IMR-90 (cell line): ENCODE results near the gene VWA8. TPM values are rescaled to one million over a fixed set of nuclear protein-coding genes. Genes with fewer than 3 reads are reported as not detected.
A peak's percentile ranks its signal among the peaks of the same experiment; 100 is the strongest.

Experiments
- MAZ ChIP-seq: IDR thresholded peaks from 2 replicates; pipeline ENCODE4 v1.6.1; 2012; ENCODE audit warnings: low read depth, mild to moderate bottlenecking, low read length, improper control_type of control experiment, moderate library complexity, borderline replicate concordance
- RAD21 ChIP-seq: IDR thresholded peaks from 2 replicates; pipeline ENCODE4 v1.6.1; 2012; ENCODE audit warnings: low read length, improper control_type of control experiment
- polyA plus RNA-seq, 3 experiments: library from polyadenylated mRNA; depleted of rRNA; stranded (reverse); fragments of >200 nt; gene quantifications; 2 replicates each; pipeline ENCODE4 v1.2.3, GENCODE V29; 2012; ENCODE audit warnings: low replicate concordance in 1 of 3
- total RNA-seq: library from RNA; depleted of rRNA; stranded (reverse); fragments of >200 nt; gene quantifications from 2 replicates; pipeline ENCODE4 v1.2.3, GENCODE V29; 2012
- TF ChIP-seq, protein P1 (sequence below): conservative IDR thresholded peaks from 2 replicates; pipeline ENCODE4 v1.5.1; 2012; ENCODE audit warnings: mild to moderate bottlenecking, low read depth, low read length, improper control_type of control experiment

The VWA8 gene
- total and polyA plus RNA-seq, 2 of the 4 experiments (the other 2 are of a cell fraction), result 5.9 to 18.3 TPM

GRCh38 chr13:41916173-41916954, 44.5 kb downstream of the VWA8 start (continued):
- TF ChIP-seq, protein P1, sequence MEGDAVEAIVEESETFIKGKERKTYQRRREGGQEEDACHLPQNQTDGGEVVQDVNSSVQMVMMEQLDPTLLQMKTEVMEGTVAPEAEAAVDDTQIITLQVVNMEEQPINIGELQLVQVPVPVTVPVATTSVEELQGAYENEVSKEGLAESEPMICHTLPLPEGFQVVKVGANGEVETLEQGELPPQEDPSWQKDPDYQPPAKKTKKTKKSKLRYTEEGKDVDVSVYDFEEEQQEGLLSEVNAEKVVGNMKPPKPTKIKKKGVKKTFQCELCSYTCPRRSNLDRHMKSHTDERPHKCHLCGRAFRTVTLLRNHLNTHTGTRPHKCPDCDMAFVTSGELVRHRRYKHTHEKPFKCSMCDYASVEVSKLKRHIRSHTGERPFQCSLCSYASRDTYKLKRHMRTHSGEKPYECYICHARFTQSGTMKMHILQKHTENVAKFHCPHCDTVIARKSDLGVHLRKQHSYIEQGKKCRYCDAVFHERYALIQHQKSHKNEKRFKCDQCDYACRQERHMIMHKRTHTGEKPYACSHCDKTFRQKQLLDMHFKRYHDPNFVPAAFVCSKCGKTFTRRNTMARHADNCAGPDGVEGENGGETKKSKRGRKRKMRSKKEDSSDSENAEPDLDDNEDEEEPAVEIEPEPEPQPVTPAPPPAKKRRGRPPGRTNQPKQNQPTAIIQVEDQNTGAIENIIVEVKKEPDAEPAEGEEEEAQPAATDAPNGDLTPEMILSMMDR, result no peak
- TF ChIP-seq MAZ (no peak), RAD21 (0 out of 2 replicates have a peak, but pooled peaks have one; percentile 17)
